ENCODE data around the gene FGD2. TPM values are rescaled to one million over a fixed set of nuclear protein-coding genes. Genes with fewer than 3 reads are reported as not detected.

The FGD2 gene
- total RNA-seq, 2 experiments from 2014 or later, result 9.8 to 12.4 TPM

- peaks cover 15% of the 10 kb centered on the region for H3K36me3 Mint-ChIP-seq
- no peaks in the 10 kb centered on the region for H3K27me3 Mint-ChIP-seq
- ATAC-seq (ENCODE audit: low read depth) (no peak), DNase-seq (no peak)
- peaks cover 15% of the 10 kb centered on the region for H3K4me1 Mint-ChIP-seq
- H3K27ac Mint-ChIP-seq, result no peak overlapping the region
- POLR2A ChIA-PET, result interaction anchor here (2.7 kb wide), 1 partner anchor 9 kb away, joined by 9 read pairs; the partner anchor contains the start of gene MTCH1
- H3K9me3 Mint-ChIP-seq, result no peaks in the 10 kb centered on the region
- H3K4me3 Mint-ChIP-seq, result no peak overlapping the region
These were observed 28.5 kb upstream of the FGD2 start for GRCh38 chr6:36976931-36977330.

DNA sequence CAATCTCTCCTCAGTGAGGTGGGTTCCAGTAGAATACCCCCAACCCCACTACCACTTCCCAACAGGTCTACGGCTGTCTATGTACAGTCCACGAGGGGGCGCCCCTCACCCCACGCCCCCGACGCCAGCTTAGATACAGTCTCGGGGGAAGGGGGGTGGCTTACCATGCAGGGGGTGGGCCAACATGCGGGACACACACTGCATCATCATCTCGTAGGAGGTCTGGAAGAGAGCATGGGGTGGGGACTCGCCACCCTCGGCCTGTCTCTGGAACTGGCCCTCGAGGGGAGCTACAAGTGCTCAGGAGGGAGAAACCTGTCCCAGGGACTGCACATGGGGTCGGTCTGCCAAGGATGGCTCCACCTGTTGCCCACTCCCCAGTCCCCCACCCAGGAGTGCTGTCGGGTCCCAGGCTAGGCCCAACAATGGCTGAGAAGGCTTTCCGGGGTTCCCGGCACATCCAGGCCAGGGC is 27.9 kb upstream of the FGD2 start:
- POLR2A ChIA-PET, result interaction anchor here (2.7 kb wide), 1 partner anchor 9 kb away, joined by 9 read pairs; the partner anchor contains the start of gene MTCH1
- Mint-ChIP-seq H3K27ac (no peak overlapping the region), H3K9me3 (no peaks in the 10 kb centered on the region), H3K36me3 (peaks cover 13% of the 10 kb centered on the region), H3K27me3 (no peaks in the 10 kb centered on the region), H3K4me3 (no peak overlapping the region), H3K4me1 (peaks cover 17% of the 10 kb centered on the region)
- no peak for DNase-seq
- ATAC-seq (ENCODE audit: low read depth), result no peak

DNA sequence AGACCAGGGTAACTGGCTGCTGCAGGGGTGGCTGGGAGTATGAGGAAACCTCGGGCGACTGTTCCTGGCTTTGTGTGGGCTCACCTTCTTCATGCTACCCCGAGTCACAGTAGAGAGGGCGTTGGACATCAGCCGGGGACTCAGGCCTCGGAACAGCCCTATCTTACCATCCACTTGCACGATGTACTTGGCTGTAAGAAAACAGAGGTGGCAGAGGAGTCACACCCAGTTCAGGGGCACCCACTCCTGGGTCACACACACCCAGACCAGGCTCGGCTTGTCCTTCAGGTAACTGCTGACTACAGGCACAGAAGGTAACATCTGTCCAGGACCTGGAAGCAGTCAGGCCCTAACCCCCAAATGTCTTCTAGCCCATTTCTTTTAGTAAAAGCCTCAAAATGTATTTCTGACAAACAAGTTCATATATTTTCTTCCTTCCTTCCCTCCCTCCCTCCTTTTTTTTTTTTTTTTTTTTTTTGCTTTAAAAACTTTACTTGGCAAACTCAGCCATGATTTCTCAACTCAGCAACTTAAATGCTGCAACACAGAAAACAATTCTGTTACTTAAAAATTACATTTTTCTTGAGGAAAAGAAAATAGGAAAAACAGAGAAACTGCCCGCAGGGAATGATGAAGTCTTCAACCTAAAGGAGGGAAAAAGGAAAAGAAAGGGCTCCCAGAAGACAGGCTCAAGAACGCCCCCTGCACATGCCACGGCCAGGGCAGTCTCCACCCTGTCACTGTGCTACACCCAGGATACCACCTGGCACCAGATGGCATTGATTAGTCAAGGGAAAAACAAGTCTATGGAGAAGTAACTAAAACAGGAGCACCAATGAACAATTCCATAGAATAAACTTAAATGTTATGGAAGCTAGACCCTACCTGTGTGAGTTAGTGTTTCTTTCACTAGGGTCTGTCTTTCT is 26.8 kb upstream of the FGD2 start:
- peaks cover 6% of the 10 kb centered on the region for H3K36me3 Mint-ChIP-seq

DNA sequence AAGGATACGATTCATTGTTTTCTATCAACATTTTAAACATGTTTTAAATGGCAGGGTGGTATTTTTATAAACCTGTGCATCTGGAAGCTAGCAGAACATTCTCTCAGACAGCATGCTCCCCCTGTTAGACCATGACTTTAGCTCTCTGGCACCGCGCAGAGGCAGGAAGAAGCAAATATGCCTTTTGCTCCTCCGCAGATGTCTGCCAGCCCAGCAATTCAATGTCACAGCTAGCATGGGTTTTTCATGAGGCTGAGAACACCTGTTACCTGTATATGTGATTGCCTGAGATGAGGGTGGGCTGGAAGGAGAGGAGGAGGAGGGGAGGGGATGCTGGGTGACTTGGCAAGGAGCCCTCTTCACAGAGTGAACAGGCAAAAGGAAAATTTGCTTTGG is 26.1 kb upstream of the FGD2 start:
- POLR2A ChIA-PET, result interaction anchor here (1.1 to 1.2 kb wide), 2 partner anchors 9 to 13 kb away, joined by 4 read pairs; no protein-coding TSS in a partner anchor
- H3K36me3 Mint-ChIP-seq, result peaks cover 6% of the 10 kb centered on the region
- DNase-seq (no peak), ATAC-seq (ENCODE audit: low read depth) (peak; percentile 75)
- H3K4me3 Mint-ChIP-seq, result no peak overlapping the region
- no peaks in the 10 kb centered on the region for H3K27me3 Mint-ChIP-seq
- H3K27ac Mint-ChIP-seq, result peak overlapping the region; percentile 28
- H3K9me3 Mint-ChIP-seq, result no peaks in the 10 kb centered on the region
- H3K4me1 Mint-ChIP-seq, result peaks cover 17% of the 10 kb centered on the region

More for the DNA sequence above, 26.8 kb upstream of the FGD2 start:
- no peak overlapping the region for H3K4me3 Mint-ChIP-seq
- no peak overlapping the region for H3K27ac Mint-ChIP-seq
- no peaks in the 10 kb centered on the region for H3K9me3 Mint-ChIP-seq
- ATAC-seq (ENCODE audit: low read depth), result no peak
- DNase-seq, result no peak
- H3K27me3 Mint-ChIP-seq, result no peaks in the 10 kb centered on the region
- POLR2A ChIA-PET, result interaction anchor here (0.6 to 1.2 kb wide), 3 partner anchors 10 to 81 kb away, joined by 4 read pairs; no protein-coding TSS in a partner anchor
- H3K4me1 Mint-ChIP-seq, result peaks cover 17% of the 10 kb centered on the region

- no peak for DNase-seq
- no peak overlapping the region for H3K27ac Mint-ChIP-seq
- POLR2A ChIA-PET, result interaction anchor here (1.2 kb wide), 1 partner anchor 9 kb away, joined by 4 read pairs; no protein-coding TSS in a partner anchor
- no peak overlapping the region for H3K4me3 Mint-ChIP-seq
- peaks cover 17% of the 10 kb centered on the region for H3K4me1 Mint-ChIP-seq
- H3K36me3 Mint-ChIP-seq, result peaks cover 6% of the 10 kb centered on the region
- no peaks in the 10 kb centered on the region for H3K9me3 Mint-ChIP-seq
- no peaks in the 10 kb centered on the region for H3K27me3 Mint-ChIP-seq
- ATAC-seq (ENCODE audit: low read depth), result no peak
These were observed 25.3 kb upstream of the FGD2 start for GRCh38 chr6:36980129-36980528.

GRCh38 chr6:36980876-36981619 is 24.4 kb upstream of the FGD2 start:
- POLR2A ChIA-PET, result interaction anchor here (0.8 kb wide), 1 partner anchor 37 kb away, joined by 3 read pairs; no protein-coding TSS in a partner anchor

GRCh38 chr6:36983538-36983937 is 21.9 kb upstream of the FGD2 start:
- DNase-seq, result no peak
- POLR2A ChIA-PET, result no interaction called here
- peaks cover 28% of the 10 kb centered on the region for H3K4me1 Mint-ChIP-seq
- H3K27me3 Mint-ChIP-seq, result peaks cover 2% of the 10 kb centered on the region
- no peak for ATAC-seq (ENCODE audit: low read depth)
- no peaks in the 10 kb centered on the region for H3K9me3 Mint-ChIP-seq
- H3K4me3 Mint-ChIP-seq, result no peak overlapping the region
- no peak overlapping the region for H3K27ac Mint-ChIP-seq
- H3K36me3 Mint-ChIP-seq, result peaks cover 4% of the 10 kb centered on the region

More at GRCh38 chr6:36980876-36981619, 24.4 kb upstream of the FGD2 start:
- no peaks in the 10 kb centered on the region for H3K27me3 Mint-ChIP-seq
- ATAC-seq (ENCODE audit: low read depth) (no peak), DNase-seq (no peak)
- H3K27ac Mint-ChIP-seq, result no peak overlapping the region
- H3K4me1 Mint-ChIP-seq, result peaks cover 17% of the 10 kb centered on the region
- no peaks in the 10 kb centered on the region for H3K9me3 Mint-ChIP-seq
- no peak overlapping the region for H3K4me3 Mint-ChIP-seq
- H3K36me3 Mint-ChIP-seq, result peaks cover 6% of the 10 kb centered on the region

- POLR2A ChIA-PET, result interaction anchor here (0.6 to 1.5 kb wide), 8 partner anchors 30 to 304 kb away, joined by 3 to 17 read pairs (median 4); partner anchors contain the start of gene PPIL1
- peaks cover 2% of the 10 kb centered on the region for H3K27me3 Mint-ChIP-seq
- ATAC-seq (ENCODE audit: low read depth), result no peak
These were observed 20.7 kb upstream of the FGD2 start for GRCh38 chr6:36984581-36985416.

DNA sequence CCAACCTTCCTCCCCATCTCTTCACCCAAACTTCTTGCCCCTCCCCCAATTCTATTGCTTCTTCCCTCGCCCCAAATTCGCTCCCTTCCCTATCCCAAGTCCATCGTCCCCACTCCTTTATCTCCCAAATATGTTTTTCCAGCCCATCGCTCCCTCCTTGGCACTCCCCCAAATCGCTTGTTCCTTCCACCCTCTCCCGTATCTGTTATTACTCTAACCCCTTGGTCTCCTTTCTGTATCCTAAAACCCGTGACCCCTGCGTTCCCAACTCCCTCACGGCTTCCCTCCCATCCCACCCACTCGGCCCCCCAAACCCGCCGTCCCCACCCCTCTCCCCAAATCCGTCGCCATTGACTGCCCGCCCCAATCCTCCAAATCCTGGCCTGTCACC is 20.0 kb upstream of the FGD2 start:
- no peak overlapping the region for H3K27ac Mint-ChIP-seq
- H3K36me3 Mint-ChIP-seq, result peaks cover 3% of the 10 kb centered on the region
- no peaks in the 10 kb centered on the region for H3K9me3 Mint-ChIP-seq
- no peak for DNase-seq
- H3K4me1 Mint-ChIP-seq, result peaks cover 20% of the 10 kb centered on the region
- peaks cover 4% of the 10 kb centered on the region for H3K27me3 Mint-ChIP-seq
- H3K4me3 Mint-ChIP-seq, result no peak overlapping the region
- no peak for ATAC-seq (ENCODE audit: low read depth)
- POLR2A ChIA-PET, result interaction anchor here (0.8 to 1.7 kb wide), 25 partner anchors 9 to 447 kb away, joined by 3 to 17 read pairs (median 5); partner anchors contain the start of genes C6orf89, CMTR1, FGD2 and PPIL1

More at GRCh38 chr6:36984581-36985416, 20.7 kb upstream of the FGD2 start:
- Mint-ChIP-seq H3K9me3 (no peaks in the 10 kb centered on the region), H3K36me3 (peaks cover 3% of the 10 kb centered on the region), H3K4me1 (peaks cover 21% of the 10 kb centered on the region), H3K27ac (no peak overlapping the region), H3K4me3 (no peak overlapping the region)
- no peak for DNase-seq

DNA sequence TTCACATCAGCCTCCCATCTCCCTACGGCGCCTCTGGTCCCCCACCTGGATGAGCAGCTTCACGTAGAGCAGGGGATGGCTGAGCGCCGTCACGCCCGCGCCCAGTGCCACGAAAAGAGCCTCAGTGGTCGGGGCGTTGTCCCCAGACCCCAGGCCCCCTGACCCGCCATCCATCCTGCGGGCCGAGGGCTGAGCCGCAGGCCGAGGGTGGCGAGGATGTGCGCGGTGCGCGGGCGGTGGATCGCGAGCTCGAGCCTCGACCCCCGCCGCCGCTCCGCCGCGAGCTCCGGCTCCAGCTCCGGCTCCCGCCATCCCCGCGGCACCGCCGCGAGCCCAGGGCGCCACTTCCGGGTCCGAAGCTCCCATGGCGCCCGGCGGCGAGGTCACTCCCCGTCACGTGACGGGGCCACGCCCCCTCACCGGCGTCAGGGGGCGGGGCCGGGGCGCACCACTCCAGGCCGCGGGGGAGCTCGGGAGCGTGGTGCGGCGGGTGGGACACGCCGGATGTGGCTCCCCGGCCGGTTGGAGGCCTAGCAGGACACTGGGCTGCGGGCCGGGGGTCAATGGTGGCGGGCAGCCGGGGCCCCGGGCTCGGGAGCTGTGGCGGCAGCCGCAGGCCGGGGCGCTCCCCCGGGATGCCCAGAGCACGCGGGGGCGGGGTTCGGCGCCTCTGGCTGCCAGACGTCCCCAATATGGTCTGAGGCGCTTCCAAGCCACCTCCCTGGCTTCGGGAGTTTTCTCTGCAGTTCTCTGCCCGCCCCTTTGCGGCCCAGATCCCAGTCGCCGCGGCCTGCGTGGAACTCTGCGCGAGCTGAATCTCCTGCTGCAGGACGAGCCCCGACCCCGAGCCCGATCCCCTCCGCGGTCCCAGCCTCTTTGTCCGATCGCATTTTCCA is 19.4 kb upstream of the FGD2 start, which contains the start of gene MTCH1:
Gene MTCH1 (minus strand): TSS at position 389 of the 896 bp plus-strand sequence. CDS start 23 bp downstream, at position 366.
- no peaks in the 10 kb centered on the region for H3K9me3 Mint-ChIP-seq
- ATAC-seq (ENCODE audit: low read depth) (peak; percentile 89), DNase-seq (peak; percentile 97)
- H3K36me3 Mint-ChIP-seq, result peaks cover 1% of the 10 kb centered on the region
- H3K4me1 Mint-ChIP-seq, result peaks cover 17% of the 10 kb centered on the region
- peak within 1 kb of the TSS; percentile 97 for H3K27ac Mint-ChIP-seq
- H3K4me3 Mint-ChIP-seq, result peak within 1 kb of the TSS; percentile 97
- POLR2A ChIA-PET, result interaction anchor here (0.6 to 1.7 kb wide), 30 partner anchors 9 to 447 kb away, joined by 3 to 17 read pairs (median 4); partner anchors contain the start of genes C6orf89, CMTR1, FGD2 and PI16
- H3K27me3 Mint-ChIP-seq, result peaks cover 9% of the 10 kb centered on the region

DNA sequence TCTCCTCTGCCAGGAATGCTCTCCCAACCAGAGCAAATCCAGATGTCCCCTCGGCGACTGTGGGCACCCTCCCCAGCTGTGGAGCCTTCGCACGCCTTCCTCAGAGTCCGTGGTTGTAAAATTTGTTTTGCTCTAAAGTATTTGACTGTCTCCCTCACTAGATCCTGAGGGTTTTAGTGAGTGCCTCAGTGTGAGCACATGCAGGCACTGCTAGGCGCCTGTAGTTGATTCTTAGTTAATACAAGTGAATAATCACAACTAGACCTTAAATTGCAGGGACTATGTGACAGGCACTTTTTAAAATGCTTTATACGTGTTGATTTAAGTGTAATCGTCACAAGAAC is 18.8 kb upstream of the FGD2 start:
- ATAC-seq (ENCODE audit: low read depth) (peak; percentile 34), DNase-seq (no peak)
- H3K27ac Mint-ChIP-seq, result peak overlapping the region; percentile 97

More for the DNA sequence above, 18.8 kb upstream of the FGD2 start:
- POLR2A ChIA-PET, result interaction anchor here (0.6 to 1.7 kb wide), 23 partner anchors 9 to 446 kb away, joined by 3 to 17 read pairs (median 4); partner anchors contain the start of genes C6orf89, CMTR1, FGD2 and PI16
- H3K4me1 Mint-ChIP-seq, result peaks cover 15% of the 10 kb centered on the region
- H3K27me3 Mint-ChIP-seq, result peaks cover 9% of the 10 kb centered on the region
- peaks cover 1% of the 10 kb centered on the region for H3K36me3 Mint-ChIP-seq
- H3K4me3 Mint-ChIP-seq, result peak overlapping the region; percentile 97
- no peaks in the 10 kb centered on the region for H3K9me3 Mint-ChIP-seq
